Neural progenitor cell (in vitro differentiated cells): ENCODE results near the gene CNNM2.

Experiments used
- CTCF ChIP-seq: fragments of 200-600 bp; sonication (generic); IDR thresholded peaks from 2 replicates; pipeline ENCODE4 v1.5.1; 2017; ENCODE audit warnings: antibody characterized with exemption, mild to moderate bottlenecking
- EZH2 ChIP-seq: fragments of 200-600 bp; sonication (generic); IDR thresholded peaks from 2 replicates; pipeline ENCODE4 v1.6.1; 2017; ENCODE audit warnings: antibody characterized with exemption, mild to moderate bottlenecking, moderate library complexity
- EZH2phosphoT487 ChIP-seq: fragments of 200-600 bp; sonication (generic); IDR thresholded peaks from 2 replicates; pipeline ENCODE4 v1.6.1; 2017; ENCODE audit warnings: antibody characterized with exemption

GRCh38 chr10:103040418-103040817 lies 122.3 kb downstream of the CNNM2 start:
- TF ChIP-seq CTCF (no peak), EZH2 (no peak), EZH2phosphoT487 (no peak)
